ENCODE results near the gene MYORG.

GRCh38 chr9:34328500-34328986 is 48.2 kb downstream of the MYORG start:
- TF ChIP-seq CTCF (IDR thresholded peaks at IDR 0.05; ENCODE audit: borderline replicate concordance, extremely low read depth, low read length, poor library complexity, severe bottlenecking) (no peak), EZH2 (IDR thresholded peaks at IDR 0.05; ENCODE audit: borderline replicate concordance, low read depth, low read length, severe bottlenecking) (no peak)
